Endothelial cell (in vitro differentiated cells): ENCODE results near the gene CYFIP1. TPM values are rescaled to one million over a fixed set of nuclear protein-coding genes. Genes with fewer than 3 reads are reported as not detected.

Source experiments
- DNase-seq: peaks from one replicate; pipeline ENCODE4 v3.0.0; 2021; ENCODE audit warnings: low spot score
- H3K27ac Mint-ChIP-seq: one replicate; pipeline ENCODE4 v1.8.0; 2021; ENCODE audit warnings: mixed read lengths, inconsistent platforms; ENCODE audit not compliant: unreplicated experiment
- H3K27me3 Mint-ChIP-seq: one replicate; pipeline ENCODE4 v1.8.0; 2021; ENCODE audit warnings: mild to moderate bottlenecking, moderate library complexity, mixed read lengths, inconsistent platforms; ENCODE audit not compliant: unreplicated experiment
- H3K36me3 Mint-ChIP-seq: one replicate; pipeline ENCODE4 v1.8.0; 2021; ENCODE audit warnings: mild to moderate bottlenecking, low read depth, mixed read lengths, inconsistent platforms; ENCODE audit not compliant: unreplicated experiment
- H3K4me1 Mint-ChIP-seq: one replicate; pipeline ENCODE4 v1.8.0; 2021; ENCODE audit warnings: mild to moderate bottlenecking, mixed read lengths, inconsistent platforms; ENCODE audit not compliant: unreplicated experiment
- H3K4me3 Mint-ChIP-seq: one replicate; pipeline ENCODE4 v1.8.0; 2021; ENCODE audit warnings: mild to moderate bottlenecking, mixed read lengths, inconsistent platforms; ENCODE audit not compliant: unreplicated experiment
- H3K9me3 Mint-ChIP-seq: one replicate; pipeline ENCODE4 v1.8.0; 2021; ENCODE audit warnings: mixed read lengths, inconsistent platforms; ENCODE audit not compliant: unreplicated experiment
- total RNA-seq: library from RNA; stranded (reverse); fragmentation: NEBNext Ultra II Directional; extraction: Animal tissue kit (Norgen Biotek cat#: 25700); gene quantifications from one replicate; pipeline ENCODE4 v1.2.1, GENCODE V29; 2021; ENCODE audit not compliant: unreplicated experiment
- TF ChIP-seq, protein P1 (sequence below): fragments of 200-600 bp; sonication (generic); IDR thresholded peaks from one replicate; pipeline ENCODE4 v1.5.0; 2021; ENCODE audit warnings: antibody characterized with exemption; ENCODE audit not compliant: unreplicated experiment

CYFIP1 gene
- total RNA-seq, 1 donor from 2014 or later: 154 TPM

DNA sequence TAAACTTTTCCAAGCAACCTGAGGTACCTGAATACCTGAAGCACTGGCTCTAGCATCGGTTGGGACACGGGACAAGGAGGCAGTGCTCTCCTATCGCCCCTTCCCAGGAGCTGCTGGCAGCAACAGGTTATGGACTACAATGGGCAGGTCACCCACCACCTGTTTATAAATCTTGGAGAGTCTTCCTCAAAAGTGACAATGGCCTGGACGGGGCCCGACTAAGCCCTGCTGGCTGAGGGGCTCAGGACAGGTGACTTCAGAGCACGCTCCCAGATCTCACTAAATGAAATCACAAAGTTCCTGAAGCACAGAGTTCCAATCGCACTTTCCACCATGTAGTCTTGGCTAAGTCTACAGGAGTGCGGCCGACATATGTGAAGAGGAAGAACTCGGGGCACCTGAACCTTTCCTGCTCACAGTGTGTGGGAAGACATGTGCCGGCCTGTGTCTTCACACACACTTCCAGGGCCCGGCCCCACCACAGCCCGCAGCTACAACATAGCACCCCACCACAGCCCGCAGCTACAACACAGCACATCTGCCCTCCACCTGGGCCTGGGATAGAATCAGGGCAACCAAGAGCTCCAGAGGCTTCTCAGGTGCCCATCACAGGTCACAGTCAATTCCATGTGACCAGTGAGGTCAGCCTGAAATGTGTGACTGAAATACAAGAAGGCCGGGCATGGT is 12.9 kb downstream of the CYFIP1 start:
- no peak overlapping the region for H3K27ac Mint-ChIP-seq
- no peaks in the 10 kb centered on the region for H3K9me3 Mint-ChIP-seq
- H3K36me3 Mint-ChIP-seq: peaks cover 4% of the 10 kb centered on the region
- no peak for DNase-seq
- peaks cover 12% of the 10 kb centered on the region for H3K27me3 Mint-ChIP-seq
- H3K4me3 Mint-ChIP-seq: no peak overlapping the region
- H3K4me1 Mint-ChIP-seq: peaks cover 24% of the 10 kb centered on the region
- TF ChIP-seq, protein P1, sequence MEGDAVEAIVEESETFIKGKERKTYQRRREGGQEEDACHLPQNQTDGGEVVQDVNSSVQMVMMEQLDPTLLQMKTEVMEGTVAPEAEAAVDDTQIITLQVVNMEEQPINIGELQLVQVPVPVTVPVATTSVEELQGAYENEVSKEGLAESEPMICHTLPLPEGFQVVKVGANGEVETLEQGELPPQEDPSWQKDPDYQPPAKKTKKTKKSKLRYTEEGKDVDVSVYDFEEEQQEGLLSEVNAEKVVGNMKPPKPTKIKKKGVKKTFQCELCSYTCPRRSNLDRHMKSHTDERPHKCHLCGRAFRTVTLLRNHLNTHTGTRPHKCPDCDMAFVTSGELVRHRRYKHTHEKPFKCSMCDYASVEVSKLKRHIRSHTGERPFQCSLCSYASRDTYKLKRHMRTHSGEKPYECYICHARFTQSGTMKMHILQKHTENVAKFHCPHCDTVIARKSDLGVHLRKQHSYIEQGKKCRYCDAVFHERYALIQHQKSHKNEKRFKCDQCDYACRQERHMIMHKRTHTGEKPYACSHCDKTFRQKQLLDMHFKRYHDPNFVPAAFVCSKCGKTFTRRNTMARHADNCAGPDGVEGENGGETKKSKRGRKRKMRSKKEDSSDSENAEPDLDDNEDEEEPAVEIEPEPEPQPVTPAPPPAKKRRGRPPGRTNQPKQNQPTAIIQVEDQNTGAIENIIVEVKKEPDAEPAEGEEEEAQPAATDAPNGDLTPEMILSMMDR: no peak

GRCh38 chr15:22966321-22967083 is 13.7 kb downstream of the CYFIP1 start:
- peaks cover 4% of the 10 kb centered on the region for H3K36me3 Mint-ChIP-seq
- peaks cover 12% of the 10 kb centered on the region for H3K27me3 Mint-ChIP-seq
- no peak overlapping the region for H3K4me3 Mint-ChIP-seq
- H3K27ac Mint-ChIP-seq: no peak overlapping the region
- DNase-seq: no peak
- peaks cover 31% of the 10 kb centered on the region for H3K4me1 Mint-ChIP-seq
- TF ChIP-seq, protein P1: no peak
- H3K9me3 Mint-ChIP-seq: no peaks in the 10 kb centered on the region

- peaks cover 38% of the 10 kb centered on the region for H3K4me1 Mint-ChIP-seq
- peaks cover 13% of the 10 kb centered on the region for H3K27me3 Mint-ChIP-seq
- H3K36me3 Mint-ChIP-seq: peaks cover 4% of the 10 kb centered on the region
- H3K4me3 Mint-ChIP-seq: no peak overlapping the region
- TF ChIP-seq, protein P1: no peak
- H3K9me3 Mint-ChIP-seq: no peaks in the 10 kb centered on the region
- no peak for DNase-seq
- H3K27ac Mint-ChIP-seq: no peak overlapping the region
These were observed 16.5 kb downstream of the CYFIP1 start for GRCh38 chr15:22963641-22964040.

- H3K4me1 Mint-ChIP-seq: peaks cover 38% of the 10 kb centered on the region
- H3K4me3 Mint-ChIP-seq: no peak overlapping the region
- H3K36me3 Mint-ChIP-seq: peaks cover 4% of the 10 kb centered on the region
- TF ChIP-seq, protein P1: no peak
- H3K9me3 Mint-ChIP-seq: no peaks in the 10 kb centered on the region
- no peak for DNase-seq
- no peak overlapping the region for H3K27ac Mint-ChIP-seq
- H3K27me3 Mint-ChIP-seq: peaks cover 13% of the 10 kb centered on the region
These were observed 17.6 kb downstream of the CYFIP1 start for GRCh38 chr15:22962611-22963010.

DNA sequence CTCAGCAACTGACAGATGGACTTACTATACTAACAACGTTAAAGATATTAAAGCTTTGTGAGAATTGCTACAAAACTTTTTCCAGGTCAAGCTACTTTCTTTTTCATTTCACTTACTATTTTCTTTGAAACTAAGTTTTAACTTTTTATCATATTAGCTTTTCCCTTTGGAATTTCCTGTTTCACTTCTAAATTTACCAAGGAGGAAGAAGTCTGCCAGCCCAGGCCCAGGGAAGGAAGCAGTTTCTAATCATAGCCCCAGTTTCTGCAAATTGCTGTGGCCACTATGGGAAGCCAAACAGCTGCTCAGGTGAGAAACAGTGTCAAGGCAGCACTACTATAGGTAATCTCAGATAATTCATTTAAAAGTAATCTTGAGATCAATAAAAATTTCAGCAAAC is 18.4 kb downstream of the CYFIP1 start:
- Mint-ChIP-seq H3K4me1 (peaks cover 38% of the 10 kb centered on the region), H3K27me3 (peaks cover 13% of the 10 kb centered on the region), H3K27ac (peak overlapping the region; percentile 88), H3K9me3 (no peaks in the 10 kb centered on the region), H3K4me3 (peak overlapping the region; percentile 25), H3K36me3 (peaks cover 4% of the 10 kb centered on the region)
- TF ChIP-seq, protein P1: no peak
- DNase-seq: no peak
